HG03196 (cell line): ENCODE results near the gene VPS13A.

Experiments
- ATAC-seq: cut with Tn5 transposase; IDR thresholded peaks from one replicate; pipeline ENCODE4 v1.9.1; 2021; ENCODE audit not compliant: unreplicated experiment

VPS13A gene

DNA sequence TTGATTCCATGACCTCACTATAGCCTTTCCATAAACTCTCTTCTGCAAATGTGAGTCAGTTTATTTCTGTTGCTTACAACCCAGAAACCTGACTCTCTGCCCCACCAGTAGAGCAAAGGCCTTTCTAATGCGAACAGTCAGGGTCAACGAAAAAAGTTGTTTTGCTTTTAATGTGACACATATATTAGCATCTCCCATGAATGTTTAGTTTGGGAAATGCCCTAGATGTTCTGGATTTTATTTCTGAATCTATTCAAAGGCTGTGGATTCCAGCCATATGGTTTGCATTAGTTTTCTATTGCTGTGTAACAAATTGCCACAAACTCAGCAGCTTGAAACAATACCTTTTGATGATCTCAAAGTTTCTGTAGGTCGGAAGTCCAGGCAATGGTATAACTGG, 277.3 kb downstream of the VPS13A start:
- ATAC-seq, result no peak

DNA sequence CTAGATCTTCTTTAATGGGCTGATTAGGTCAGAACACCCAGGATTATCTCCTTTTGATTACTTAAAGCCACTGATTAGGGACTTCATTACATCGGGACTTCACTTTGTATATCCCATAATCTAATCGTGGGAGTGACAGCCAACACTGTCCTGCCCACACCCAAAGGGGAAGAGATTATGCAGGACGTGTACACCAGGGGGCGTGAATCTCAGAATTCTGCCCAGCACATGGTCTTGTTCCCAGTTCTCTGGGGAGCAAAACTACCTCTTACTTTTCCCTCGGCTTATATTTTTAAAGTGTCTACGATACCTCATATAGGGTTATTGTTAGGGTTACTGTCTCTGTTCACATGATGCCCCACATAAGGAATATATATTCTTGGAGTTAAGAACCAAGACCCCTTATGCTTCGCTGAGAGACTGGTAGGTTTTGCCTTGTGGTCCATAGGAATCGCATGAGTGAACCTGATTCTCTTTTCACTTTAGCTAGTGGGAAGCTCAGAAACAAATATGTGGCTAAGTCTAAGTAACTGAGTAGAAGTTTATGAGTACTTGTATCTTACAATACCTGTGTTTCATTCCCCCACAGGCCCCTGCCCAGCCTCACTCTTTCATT, 278.1 kb downstream of the VPS13A start:
- ATAC-seq, result no peak

DNA sequence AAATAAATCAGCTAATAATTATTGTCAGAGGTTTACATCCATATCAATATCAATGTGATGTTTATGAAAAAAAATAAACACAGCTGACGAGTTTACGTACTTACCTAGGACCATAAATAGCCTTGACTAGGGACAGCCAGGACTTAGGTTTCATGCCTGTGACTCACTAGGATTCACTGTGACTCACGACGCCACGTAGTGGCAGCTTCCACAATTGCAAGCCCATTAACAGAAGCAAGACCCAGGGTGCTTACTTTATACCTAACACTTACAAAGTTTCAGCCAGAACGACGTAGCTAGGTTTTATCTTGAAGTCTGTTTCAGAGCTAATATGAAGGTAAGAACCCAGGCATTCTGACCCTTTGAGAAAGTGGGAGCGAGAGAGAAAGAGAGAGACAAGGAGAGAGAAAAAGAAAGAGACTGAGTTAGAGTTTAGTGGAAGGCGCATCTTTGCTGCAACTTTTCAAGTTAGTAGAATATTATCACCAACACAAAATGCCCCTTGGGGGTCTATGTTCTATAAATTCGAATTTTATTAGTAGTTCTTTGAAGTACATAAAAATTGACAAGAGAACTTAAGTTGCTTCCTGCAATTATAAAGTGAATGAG, 279.6 kb downstream of the VPS13A start:
- ATAC-seq, result peak; percentile 77

DNA sequence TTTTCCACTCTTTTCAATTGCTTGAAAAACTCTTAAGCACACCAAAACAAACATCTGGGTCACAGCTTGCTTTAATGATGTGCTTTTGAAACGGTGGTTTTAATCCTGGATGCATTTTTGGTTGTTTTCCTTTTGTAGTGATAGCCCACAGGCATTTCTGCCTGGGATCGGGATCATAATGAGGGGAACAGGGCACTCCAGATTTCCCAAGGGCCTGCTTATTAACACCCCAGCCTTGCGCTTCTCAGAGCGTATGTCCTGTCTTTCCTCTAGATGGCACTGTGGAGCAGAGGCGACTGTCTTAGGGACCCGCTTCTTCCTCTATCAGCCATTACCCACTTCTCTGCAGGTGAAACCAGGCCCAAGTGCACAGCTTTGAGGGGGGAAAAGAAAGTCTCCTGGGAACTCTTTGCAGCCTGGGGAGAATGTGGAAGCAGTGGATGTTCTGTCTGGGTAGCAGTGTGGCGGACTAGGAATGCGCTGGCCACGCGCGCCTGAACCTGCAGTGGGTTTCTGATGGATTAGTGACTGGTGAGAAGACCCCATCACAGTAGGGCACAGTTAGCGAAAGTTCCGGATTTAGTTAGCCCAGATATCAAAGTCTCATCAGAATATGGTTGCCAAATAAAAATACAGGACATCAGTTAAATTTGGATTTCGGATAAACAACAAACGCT, 280.7 kb downstream of the VPS13A start:
- ATAC-seq, result peak; percentile 86

DNA sequence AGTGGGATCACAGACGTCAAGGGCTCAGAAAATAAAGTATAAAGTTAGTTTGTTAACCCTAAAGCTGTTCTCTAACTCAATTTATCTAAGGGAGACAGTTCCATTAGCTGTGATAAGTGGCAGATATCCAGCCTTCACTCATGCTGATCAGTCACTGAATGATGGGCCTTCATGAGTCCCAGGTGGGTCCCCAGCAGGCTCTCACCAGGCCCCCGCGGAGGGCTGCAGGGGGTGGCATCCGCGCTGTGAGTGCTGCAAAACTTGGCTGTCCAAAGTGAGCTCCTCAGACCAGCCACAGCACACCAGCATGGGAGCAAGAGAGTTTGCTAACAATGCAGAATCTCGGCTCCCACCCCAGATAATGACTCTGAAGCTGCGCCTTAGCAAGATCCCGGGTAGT, 283.6 kb downstream of the VPS13A start:
- ATAC-seq, result no peak

DNA sequence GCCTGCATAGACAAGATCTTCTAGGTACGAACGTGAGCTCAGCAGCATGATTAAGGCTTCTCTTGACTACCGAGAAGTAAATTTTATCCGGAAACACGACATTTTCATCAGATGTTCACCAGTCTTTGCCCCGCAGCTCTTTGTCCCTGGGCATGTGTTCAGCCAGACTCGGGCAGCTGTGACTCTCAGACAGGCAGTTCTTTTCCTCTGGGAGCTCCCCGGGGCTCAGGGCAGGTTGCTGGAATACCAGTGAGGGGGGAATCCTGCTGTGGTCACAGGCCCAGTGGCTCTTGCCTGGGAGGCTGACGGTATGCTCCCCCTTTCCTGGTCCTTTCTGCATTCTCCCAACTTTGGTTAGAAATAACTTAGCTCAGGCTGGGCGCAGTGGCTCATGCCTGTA, 284.7 kb downstream of the VPS13A start:
- no peak for ATAC-seq

DNA sequence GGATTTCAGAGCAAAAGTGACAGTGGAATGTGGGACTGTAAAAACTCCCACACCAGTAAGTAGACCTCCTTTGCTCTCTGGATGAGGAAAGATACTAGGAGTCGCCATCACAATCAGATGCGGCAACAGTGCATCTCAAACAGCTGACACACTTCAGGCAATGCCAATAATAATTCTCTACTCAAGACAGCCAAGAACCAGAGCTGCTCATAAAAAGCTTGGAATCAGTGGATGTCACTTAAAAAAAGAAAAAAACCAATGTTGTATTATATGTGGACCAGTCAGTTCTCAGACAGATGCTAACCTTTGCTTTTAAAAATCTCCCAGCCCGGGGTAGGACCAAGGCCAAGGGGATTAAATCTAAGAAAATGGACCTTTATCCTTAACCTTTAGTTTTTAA, 285.8 kb downstream of the VPS13A start:
- ATAC-seq, result no peak

DNA sequence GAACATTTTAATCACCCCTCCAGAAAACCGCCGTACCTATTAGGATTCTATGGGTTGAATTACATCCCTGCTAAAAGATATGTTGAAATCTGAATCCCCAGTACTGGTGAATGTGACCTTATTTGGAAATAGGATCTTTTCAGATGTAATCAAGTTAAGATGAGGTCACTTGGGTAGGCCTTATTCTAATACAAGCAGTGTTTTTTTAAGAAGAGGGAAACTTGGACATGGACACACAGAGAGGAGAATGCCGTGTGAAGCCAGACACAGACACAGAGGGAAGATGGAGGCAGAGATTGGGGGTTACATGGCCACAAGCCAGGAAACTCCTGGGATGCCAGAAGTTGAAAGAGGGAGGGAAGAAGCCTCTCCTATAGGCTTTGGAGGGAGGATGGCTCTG, 287.3 kb downstream of the VPS13A start:
- ATAC-seq, result no peak

DNA sequence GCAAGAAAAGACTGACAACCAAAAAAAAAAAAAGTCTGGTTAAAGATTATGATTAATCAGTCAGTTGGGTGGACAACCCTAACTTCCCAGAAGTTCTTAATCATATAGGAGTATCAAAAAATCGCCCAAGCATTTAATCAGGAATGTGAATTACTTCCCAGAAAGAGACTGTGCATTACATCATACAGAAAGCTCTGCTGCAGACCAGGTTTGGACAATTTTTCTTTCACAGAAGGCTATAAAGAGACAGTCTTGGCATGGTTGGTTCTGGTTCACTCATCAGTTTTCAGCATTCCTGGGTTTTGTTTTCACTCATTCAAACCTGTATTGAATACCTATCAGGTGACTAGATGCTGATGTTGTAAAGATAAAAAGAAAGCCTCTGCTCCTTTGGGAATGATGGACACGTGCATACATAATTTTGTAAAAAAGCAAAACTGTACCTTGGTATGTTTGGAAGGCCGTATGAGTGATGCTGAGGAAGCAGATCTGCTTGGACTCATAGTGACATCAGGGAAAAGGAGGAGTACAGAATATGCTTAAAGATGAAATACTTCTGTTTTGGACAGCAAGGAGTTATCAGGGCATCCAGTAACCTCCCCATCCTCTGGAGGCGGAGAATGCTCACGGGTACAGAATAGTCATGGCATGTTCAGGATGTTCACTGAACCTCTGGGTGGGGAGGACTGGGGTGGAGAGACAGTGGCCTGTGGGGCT, 292.3 kb downstream of the VPS13A start:
- ATAC-seq, result no peak
